HEK293 (cell line): ENCODE results near the gene TMEM9B.
"Not testable (repeated sequence)": the region's sequence is repeated elsewhere in the genome, so short reads cannot be mapped to it uniquely, and the experiment has no call there.

Experiments used
- CTCF ChIA-PET: fragments of 350-600 bp; formaldehyde crosslinking; extraction: SDS; loops from one replicate; lab custom pipeline; 2021; ENCODE audit warnings: antibody characterized with exemption; lab: Yijun Ruan, JAX
- POLR2A ChIA-PET: fragments of 300-600 bp; formaldehyde crosslinking; extraction: SDS; loops from one replicate; lab custom pipeline; 2020; ENCODE audit warnings: antibody characterized with exemption, inconsistent platforms; lab: Yijun Ruan, JAX
- H3K27ac ChIP-seq: fragments of 200-500 bp; sonication (Bioruptor generic); 2 replicates; pipeline ENCODE4 v1.5.1; 2014; ENCODE audit warnings: low read depth, low read length, control low read depth, inconsistent platforms; ENCODE audit errors: extremely low read depth
- H3K36me3 ChIP-seq, 2 experiments: fragments of 200-500 bp in 1 of 2; sonication (Bioruptor generic) in 1 of 2; 1 replicate in 1 of 2; 2 replicates in 1 of 2; pipeline ENCODE4 v1.5.1; 2014 to 2017; ENCODE audit warnings: inconsistent platforms in 2 of 2, low read length in 2 of 2; ENCODE audit not compliant: control insufficient read depth in 2 of 2, insufficient read depth in 1 of 2
- H3K4me1 ChIP-seq: fragments of 200-500 bp; sonication (Bioruptor generic); 2 replicates; pipeline ENCODE4 v1.5.1; 2014; ENCODE audit warnings: mild to moderate bottlenecking, low read length, inconsistent platforms; ENCODE audit not compliant: control insufficient read depth, insufficient read depth
- H3K4me3 ChIP-seq: 2 replicates; pipeline ENCODE4 v1.5.1; 2011; ENCODE audit warnings: low read depth, mild to moderate bottlenecking, control low read depth, low read length, moderate library complexity
- H3K9me3 ChIP-seq: fragments of 200-500 bp; sonication (Bioruptor generic); 2 replicates; pipeline ENCODE4 v1.5.1; 2014; ENCODE audit warnings: low read depth, low read length, inconsistent platforms; ENCODE audit not compliant: control insufficient read depth, insufficient read depth
- BCL11B ChIP-seq: fragments of 450-650 bp; formaldehyde crosslinking; IDR thresholded peaks from 2 replicates; pipeline ENCODE4 v1.5.1; 2016; ENCODE audit warnings: low read depth, missing biosample characterization, missing genetic modification characterization
- KLF1 ChIP-seq: fragments of 450-650 bp; formaldehyde crosslinking; IDR thresholded peaks from 2 replicates; pipeline ENCODE4 v1.5.1; 2016; ENCODE audit warnings: missing biosample characterization, missing genetic modification characterization
- SCRT2 ChIP-seq: fragments of 450-650 bp; formaldehyde crosslinking; IDR thresholded peaks from 2 replicates; pipeline ENCODE4 v1.5.1; 2016; ENCODE audit warnings: missing biosample characterization, missing genetic modification characterization
- SP2 ChIP-seq: fragments of 450-650 bp; formaldehyde crosslinking; IDR thresholded peaks from 2 replicates; pipeline ENCODE4 v1.5.1; 2016; ENCODE audit warnings: missing biosample characterization, missing genetic modification characterization
- TCF7L2 ChIP-seq: IDR thresholded peaks from 2 replicates; pipeline ENCODE4 v1.6.1; 2011; ENCODE audit warnings: low read depth, mild to moderate bottlenecking, inconsistent platforms, low read length, moderate library complexity, borderline replicate concordance
- YY1 ChIP-seq: fragments of 450-650 bp; formaldehyde crosslinking; IDR thresholded peaks from 2 replicates; pipeline ENCODE4 v1.5.1; 2018; ENCODE audit warnings: missing biosample characterization, missing genetic modification characterization
- ZEB2 ChIP-seq: fragments of 450-650 bp; formaldehyde crosslinking; IDR thresholded peaks from 2 replicates; pipeline ENCODE4 v1.5.1; 2016; ENCODE audit warnings: missing biosample characterization, missing genetic modification characterization
- ZNF146 ChIP-seq: fragments of 450-650 bp; formaldehyde crosslinking; IDR thresholded peaks from 2 replicates; pipeline ENCODE4 v1.5.1; 2016; ENCODE audit warnings: missing biosample characterization, missing genetic modification characterization
- ZNF174 ChIP-seq: fragments of 450-650 bp; formaldehyde crosslinking; IDR thresholded peaks from 2 replicates; pipeline ENCODE4 v1.5.0; 2017; ENCODE audit warnings: missing biosample characterization, mild to moderate bottlenecking, missing genetic modification characterization
- ZNF48 ChIP-seq: fragments of 450-650 bp; formaldehyde crosslinking; IDR thresholded peaks from 2 replicates; pipeline ENCODE4 v1.5.1; 2016; ENCODE audit warnings: missing biosample characterization, missing genetic modification characterization
- ZNF585B ChIP-seq: fragments of 450-650 bp; formaldehyde crosslinking; IDR thresholded peaks from 2 replicates; pipeline ENCODE4 v1.5.1; 2016; ENCODE audit warnings: missing biosample characterization, missing genetic modification characterization
- ZNF654 ChIP-seq: fragments of 450-650 bp; formaldehyde crosslinking; IDR thresholded peaks from 2 replicates; pipeline ENCODE4 v1.5.1; 2016; ENCODE audit warnings: low read depth, missing biosample characterization, missing genetic modification characterization
- ZNF747 ChIP-seq: fragments of 450-650 bp; formaldehyde crosslinking; IDR thresholded peaks from 2 replicates; pipeline ENCODE4 v1.5.1; 2016; ENCODE audit warnings: missing biosample characterization, missing genetic modification characterization
- ZNF785 ChIP-seq: fragments of 450-650 bp; formaldehyde crosslinking; IDR thresholded peaks from 2 replicates; pipeline ENCODE4 v1.5.1; 2016; ENCODE audit warnings: missing biosample characterization, missing genetic modification characterization
- ZNF791 ChIP-seq: fragments of 450-650 bp; formaldehyde crosslinking; IDR thresholded peaks from 2 replicates; pipeline ENCODE4 v1.5.1; 2016; ENCODE audit warnings: missing biosample characterization, missing genetic modification characterization
- TF ChIP-seq, protein P1 (sequence below): fragments of 450-650 bp; formaldehyde crosslinking; IDR thresholded peaks from 2 replicates; pipeline ENCODE4 v1.5.1; 2016; ENCODE audit warnings: missing biosample characterization, missing genetic modification characterization
- TF ChIP-seq, protein P2 (sequence below): fragments of 450-650 bp; formaldehyde crosslinking; IDR thresholded peaks from 2 replicates; pipeline ENCODE4 v1.5.1; 2016; ENCODE audit warnings: missing biosample characterization, missing genetic modification characterization, borderline replicate concordance
- TF ChIP-seq, protein P3 (sequence below): fragments of 450-650 bp; formaldehyde crosslinking; IDR thresholded peaks from 2 replicates; pipeline ENCODE4 v1.5.1; 2017; ENCODE audit warnings: missing biosample characterization, missing genetic modification characterization
- TF ChIP-seq, protein P4 (sequence below): sonication (generic); formaldehyde crosslinking; IDR thresholded peaks from 2 replicates; pipeline ENCODE4 v1.8.1; 2022; ENCODE audit warnings: mild to moderate bottlenecking, moderate library complexity, missing genetic modification reagents
- TF ChIP-seq, protein P5 (sequence below): fragments of 450-650 bp; formaldehyde crosslinking; IDR thresholded peaks from 2 replicates; pipeline ENCODE4 v1.5.1; 2017; ENCODE audit warnings: missing biosample characterization, missing genetic modification characterization

TMEM9B gene

DNA sequence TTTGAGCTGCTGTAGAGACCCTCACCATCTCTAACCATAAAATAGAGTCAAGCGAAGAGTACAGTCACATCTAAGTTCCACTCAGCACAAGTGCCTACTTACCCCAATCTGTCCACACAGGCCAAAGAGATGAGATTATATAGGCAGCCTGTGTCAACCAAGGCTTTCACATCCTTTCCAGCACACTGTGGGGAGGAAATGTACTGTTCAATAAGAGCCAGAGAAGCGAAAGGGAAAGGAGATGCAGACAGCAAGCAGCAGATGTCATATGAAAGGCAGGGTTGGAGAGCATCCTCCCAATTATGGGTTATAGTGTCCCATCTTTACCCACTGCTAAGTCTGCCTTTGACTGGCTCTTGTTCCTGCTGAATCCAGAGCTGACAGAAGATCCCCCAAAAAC lies 23.2 kb upstream of the TMEM9B start:
- H3K36me3 ChIP-seq: peaks cover 0 to 18% of the 10 kb centered on the region in 2 experiments; a peak in 1 of 3 replicates
- POLR2A ChIA-PET: interaction anchor here (0.6 kb wide), 1 partner anchor 15 kb away, joined by 7 read pairs; no protein-coding TSS in a partner anchor
- H3K4me1 ChIP-seq: no peaks in the 10 kb centered on the region
- no peak overlapping the region for H3K4me3 ChIP-seq
- CTCF ChIA-PET: interaction anchor here (0.7 to 1.1 kb wide), 2 partner anchors 15 to 74 kb away, joined by 3 read pairs; no protein-coding TSS in a partner anchor
- TF ChIP-seq ZNF48 (tag by site-specific recombination) (no peak), ZNF791 (tag by site-specific recombination) (no peak), ZNF174 (tag by site-specific recombination) (no peak), SCRT2 (tag by site-specific recombination) (no peak), SP2 (tag by site-specific recombination) (no peak), ZNF785 (tag by site-specific recombination) (no peak), ZEB2 (tag by site-specific recombination) (no peak), BCL11B (tag by site-specific recombination) (no peak), ZNF747 (tag by site-specific recombination) (no peak), ZNF654 (tag by site-specific recombination) (no peak)
- TF ChIP-seq, protein P1, sequence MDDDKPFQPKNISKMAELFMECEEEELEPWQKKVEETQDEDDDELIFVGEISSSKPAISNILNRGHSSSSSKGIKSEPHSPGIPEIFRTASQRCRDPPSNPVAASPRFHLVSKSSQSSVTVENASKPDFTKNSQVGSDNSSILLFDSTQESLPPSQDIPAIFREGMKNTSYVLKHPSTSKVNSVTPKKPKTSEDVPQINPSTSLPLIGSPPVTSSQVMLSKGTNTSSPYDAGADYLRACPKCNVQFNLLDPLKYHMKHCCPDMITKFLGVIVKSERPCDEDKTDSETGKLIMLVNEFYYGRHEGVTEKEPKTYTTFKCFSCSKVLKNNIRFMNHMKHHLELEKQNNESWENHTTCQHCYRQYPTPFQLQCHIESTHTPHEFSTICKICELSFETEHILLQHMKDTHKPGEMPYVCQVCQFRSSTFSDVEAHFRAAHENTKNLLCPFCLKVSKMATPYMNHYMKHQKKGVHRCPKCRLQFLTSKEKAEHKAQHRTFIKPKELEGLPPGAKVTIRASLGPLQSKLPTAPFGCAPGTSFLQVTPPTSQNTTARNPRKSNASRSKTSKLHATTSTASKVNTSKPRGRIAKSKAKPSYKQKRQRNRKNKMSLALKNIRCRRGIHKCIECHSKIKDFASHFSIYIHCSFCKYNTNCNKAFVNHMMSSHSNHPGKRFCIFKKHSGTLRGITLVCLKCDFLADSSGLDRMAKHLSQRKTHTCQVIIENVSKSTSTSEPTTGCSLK (tag by site-specific recombination): no peak
- TF ChIP-seq, protein P2, sequence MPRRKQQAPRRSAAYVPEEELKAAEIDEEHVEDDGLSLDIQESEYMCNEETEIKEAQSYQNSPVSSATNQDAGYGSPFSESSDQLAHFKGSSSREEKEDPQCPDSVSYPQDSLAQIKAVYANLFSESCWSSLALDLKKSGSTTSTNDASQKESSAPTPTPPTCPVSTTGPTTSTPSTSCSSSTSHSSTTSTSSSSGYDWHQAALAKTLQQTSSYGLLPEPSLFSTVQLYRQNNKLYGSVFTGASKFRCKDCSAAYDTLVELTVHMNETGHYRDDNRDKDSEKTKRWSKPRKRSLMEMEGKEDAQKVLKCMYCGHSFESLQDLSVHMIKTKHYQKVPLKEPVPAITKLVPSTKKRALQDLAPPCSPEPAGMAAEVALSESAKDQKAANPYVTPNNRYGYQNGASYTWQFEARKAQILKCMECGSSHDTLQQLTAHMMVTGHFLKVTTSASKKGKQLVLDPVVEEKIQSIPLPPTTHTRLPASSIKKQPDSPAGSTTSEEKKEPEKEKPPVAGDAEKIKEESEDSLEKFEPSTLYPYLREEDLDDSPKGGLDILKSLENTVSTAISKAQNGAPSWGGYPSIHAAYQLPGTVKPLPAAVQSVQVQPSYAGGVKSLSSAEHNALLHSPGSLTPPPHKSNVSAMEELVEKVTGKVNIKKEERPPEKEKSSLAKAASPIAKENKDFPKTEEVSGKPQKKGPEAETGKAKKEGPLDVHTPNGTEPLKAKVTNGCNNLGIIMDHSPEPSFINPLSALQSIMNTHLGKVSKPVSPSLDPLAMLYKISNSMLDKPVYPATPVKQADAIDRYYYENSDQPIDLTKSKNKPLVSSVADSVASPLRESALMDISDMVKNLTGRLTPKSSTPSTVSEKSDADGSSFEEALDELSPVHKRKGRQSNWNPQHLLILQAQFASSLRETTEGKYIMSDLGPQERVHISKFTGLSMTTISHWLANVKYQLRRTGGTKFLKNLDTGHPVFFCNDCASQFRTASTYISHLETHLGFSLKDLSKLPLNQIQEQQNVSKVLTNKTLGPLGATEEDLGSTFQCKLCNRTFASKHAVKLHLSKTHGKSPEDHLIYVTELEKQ (tag by site-specific recombination): no peak
- TF ChIP-seq, protein P3, sequence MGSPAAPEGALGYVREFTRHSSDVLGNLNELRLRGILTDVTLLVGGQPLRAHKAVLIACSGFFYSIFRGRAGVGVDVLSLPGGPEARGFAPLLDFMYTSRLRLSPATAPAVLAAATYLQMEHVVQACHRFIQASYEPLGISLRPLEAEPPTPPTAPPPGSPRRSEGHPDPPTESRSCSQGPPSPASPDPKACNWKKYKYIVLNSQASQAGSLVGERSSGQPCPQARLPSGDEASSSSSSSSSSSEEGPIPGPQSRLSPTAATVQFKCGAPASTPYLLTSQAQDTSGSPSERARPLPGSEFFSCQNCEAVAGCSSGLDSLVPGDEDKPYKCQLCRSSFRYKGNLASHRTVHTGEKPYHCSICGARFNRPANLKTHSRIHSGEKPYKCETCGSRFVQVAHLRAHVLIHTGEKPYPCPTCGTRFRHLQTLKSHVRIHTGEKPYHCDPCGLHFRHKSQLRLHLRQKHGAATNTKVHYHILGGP: no peak
- TF ChIP-seq, all 188 proteins: peak for 0
- no peaks in the 10 kb centered on the region for H3K9me3 ChIP-seq
- H3K27ac ChIP-seq: no peak overlapping the region

DNA sequence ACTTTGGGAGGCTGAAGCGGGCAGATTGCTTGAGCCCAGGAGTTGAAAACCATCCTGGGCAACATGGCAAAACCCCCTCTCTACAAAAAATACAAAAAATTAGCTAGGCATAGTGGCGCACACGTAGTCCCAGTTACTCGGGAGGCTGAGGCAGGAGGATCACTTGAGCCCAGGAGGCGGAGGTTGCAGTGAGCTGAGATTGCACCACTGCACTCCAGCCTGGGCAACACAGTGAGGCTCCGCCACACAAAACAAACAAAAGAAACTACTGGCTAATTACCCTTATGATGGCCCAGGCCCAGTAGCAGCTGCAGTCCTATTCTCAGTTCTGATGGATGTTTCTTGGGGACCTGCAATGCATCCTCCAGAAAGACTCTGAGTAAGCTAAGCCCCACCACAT lies 22.5 kb upstream of the TMEM9B start:
- POLR2A ChIA-PET, H3K4me1 ChIP-seq, H3K4me3 ChIP-seq, H3K27ac ChIP-seq, H3K9me3 ChIP-seq: not testable (repeated sequence)
- H3K36me3 ChIP-seq: peaks cover 0 to 22% of the 10 kb centered on the region in 2 experiments; a peak in 1 of 3 replicates
- CTCF ChIA-PET: interaction anchor here (0.6 kb wide), 1 partner anchor 69 kb away, joined by 3 read pairs; no protein-coding TSS in a partner anchor

DNA sequence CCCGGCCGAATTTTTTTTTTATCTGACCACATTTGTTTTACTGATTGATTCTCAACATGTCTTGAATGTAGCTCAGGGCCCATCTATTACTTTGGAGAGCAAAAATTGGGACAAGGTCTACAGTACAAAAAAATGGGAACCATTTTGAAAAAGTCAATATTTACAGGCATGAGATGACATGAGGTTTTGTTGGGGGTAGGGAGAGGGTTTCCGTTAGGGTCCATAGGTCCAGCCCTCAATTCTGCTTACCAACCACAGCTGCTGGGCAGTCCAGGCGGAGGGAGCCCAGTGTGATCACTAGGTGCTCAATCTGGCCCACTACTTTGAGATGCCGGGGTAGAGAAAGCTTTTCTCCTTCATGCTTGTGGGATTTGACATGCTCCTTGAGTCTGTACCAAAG lies 21.2 kb upstream of the TMEM9B start:
- ChIA-PET CTCF (interaction anchor here (0.7 to 0.9 kb wide), 2 partner anchors 31 to 50 kb away, joined by 3 read pairs; no protein-coding TSS in a partner anchor), POLR2A (no interaction called here)
- peaks cover 0 to 27% of the 10 kb centered on the region in 2 experiments; a peak in 1 of 3 replicates for H3K36me3 ChIP-seq
- no peak overlapping the region for H3K27ac ChIP-seq
- no peak overlapping the region for H3K4me3 ChIP-seq
- H3K9me3 ChIP-seq: no peaks in the 10 kb centered on the region
- H3K4me1 ChIP-seq: no peaks in the 10 kb centered on the region
- TF ChIP-seq ZNF654 (tag by site-specific recombination): no peak
- TF ChIP-seq TCF7L2: no peak
- TF ChIP-seq ZNF585B: no peak
- no peak for TF ChIP-seq ZNF146 (tag by site-specific recombination)
- TF ChIP-seq, protein P4, sequence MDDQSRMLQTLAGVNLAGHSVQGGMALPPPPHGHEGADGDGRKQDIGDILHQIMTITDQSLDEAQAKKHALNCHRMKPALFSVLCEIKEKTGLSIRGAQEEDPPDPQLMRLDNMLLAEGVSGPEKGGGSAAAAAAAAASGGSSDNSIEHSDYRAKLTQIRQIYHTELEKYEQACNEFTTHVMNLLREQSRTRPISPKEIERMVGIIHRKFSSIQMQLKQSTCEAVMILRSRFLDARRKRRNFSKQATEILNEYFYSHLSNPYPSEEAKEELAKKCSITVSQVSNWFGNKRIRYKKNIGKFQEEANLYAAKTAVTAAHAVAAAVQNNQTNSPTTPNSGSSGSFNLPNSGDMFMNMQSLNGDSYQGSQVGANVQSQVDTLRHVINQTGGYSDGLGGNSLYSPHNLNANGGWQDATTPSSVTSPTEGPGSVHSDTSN (CRISPR knock-in tag): no peak
- TF ChIP-seq, protein P5, sequence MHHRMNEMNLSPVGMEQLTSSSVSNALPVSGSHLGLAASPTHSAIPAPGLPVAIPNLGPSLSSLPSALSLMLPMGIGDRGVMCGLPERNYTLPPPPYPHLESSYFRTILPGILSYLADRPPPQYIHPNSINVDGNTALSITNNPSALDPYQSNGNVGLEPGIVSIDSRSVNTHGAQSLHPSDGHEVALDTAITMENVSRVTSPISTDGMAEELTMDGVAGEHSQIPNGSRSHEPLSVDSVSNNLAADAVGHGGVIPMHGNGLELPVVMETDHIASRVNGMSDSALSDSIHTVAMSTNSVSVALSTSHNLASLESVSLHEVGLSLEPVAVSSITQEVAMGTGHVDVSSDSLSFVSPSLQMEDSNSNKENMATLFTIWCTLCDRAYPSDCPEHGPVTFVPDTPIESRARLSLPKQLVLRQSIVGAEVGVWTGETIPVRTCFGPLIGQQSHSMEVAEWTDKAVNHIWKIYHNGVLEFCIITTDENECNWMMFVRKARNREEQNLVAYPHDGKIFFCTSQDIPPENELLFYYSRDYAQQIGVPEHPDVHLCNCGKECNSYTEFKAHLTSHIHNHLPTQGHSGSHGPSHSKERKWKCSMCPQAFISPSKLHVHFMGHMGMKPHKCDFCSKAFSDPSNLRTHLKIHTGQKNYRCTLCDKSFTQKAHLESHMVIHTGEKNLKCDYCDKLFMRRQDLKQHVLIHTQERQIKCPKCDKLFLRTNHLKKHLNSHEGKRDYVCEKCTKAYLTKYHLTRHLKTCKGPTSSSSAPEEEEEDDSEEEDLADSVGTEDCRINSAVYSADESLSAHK (tag by site-specific recombination): no peak
- TF ChIP-seq KLF1 (tag by site-specific recombination): no peak
- no peak for TF ChIP-seq YY1 (tag by site-specific recombination)
